Measurements from ENCODE around the gene RIT2.

The RIT2 gene

DNA sequence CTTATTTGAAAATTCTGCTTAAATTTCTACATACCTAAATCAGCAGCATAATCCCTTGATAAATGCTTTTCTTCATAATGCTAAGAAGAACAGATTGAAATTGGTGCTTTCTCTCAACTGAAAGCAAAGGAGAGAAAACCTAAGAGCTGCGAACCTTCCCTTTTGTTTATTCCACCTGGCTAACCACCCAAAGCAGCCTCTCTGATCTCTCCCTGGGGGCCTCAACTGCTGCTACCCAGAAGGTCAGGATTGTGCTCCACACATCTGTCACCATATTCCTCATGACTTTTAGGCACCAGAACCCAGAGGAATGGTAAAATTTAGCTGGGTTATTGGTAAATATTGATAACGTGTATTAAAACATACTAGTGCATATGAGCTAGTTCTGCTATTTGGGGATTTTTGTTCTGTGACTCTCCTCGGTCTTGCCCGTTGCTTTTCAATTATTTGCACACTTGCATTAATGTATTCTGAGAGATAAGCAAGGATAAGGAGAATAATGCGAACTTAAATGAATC, 334.1 kb downstream of the RIT2 start:
- TF ChIP-seq ZNF274 (IDR thresholded peaks at IDR 0.05; ENCODE audit: low read depth, low read length): no peak

DNA sequence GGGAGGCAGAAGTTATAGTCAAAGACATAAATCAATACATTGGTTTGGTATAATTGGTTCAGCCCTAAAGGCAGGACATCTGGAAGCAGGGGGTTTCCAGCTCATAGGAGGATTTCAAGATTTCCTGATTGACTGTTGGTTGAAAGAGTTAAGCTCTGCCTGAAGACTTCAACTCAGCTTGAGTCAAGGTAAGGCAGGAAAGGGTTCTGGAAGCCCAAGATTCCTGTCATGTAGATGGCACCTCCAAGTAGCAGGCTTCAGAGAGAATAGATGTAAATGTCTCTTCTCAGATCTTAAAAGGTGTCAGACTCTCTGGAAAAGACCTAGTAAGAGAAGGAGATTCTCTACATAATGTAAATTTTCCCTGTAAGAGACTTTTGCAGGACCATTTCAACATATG, 335.3 kb downstream of the RIT2 start:
- no peak for TF ChIP-seq ZNF274 (IDR thresholded peaks at IDR 0.05; ENCODE audit: low read depth, low read length)
- no peak overlapping the region for H3K4me3 ChIP-seq (ENCODE audit: low read length)

More for the DNA sequence above, 334.1 kb downstream of the RIT2 start:
- no peak overlapping the region for H3K4me3 ChIP-seq (ENCODE audit: low read length)

DNA sequence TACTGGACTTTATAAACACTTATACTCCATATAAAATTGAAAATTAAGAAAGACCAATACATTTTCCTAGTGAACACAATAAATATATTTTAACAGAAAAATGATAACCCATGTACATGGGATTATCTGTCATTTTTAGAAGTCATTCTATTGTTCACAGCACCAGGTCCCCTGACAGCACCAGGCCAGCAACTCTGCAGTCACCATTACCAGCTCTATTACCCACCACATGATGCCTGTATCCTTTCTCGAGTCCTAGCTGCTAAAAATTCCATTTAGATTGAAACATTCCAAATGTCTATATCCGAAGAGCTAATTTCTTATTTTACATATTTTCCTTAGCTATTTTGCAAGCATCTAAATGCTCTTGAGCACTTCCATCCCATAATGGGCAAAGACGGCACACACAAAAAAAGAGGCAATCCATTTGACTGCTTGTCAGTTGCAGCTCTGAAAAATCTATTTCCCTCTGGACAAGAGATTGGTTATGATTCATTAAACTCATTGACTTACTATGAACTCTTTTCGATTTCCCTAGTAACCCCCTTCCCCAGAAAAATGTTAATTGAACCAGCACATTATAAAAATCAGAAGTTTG, 336.9 kb downstream of the RIT2 start:
- H3K4me3 ChIP-seq (ENCODE audit: low read length): no peak overlapping the region
- no peak for TF ChIP-seq ZNF274 (IDR thresholded peaks at IDR 0.05; ENCODE audit: low read depth, low read length)

DNA sequence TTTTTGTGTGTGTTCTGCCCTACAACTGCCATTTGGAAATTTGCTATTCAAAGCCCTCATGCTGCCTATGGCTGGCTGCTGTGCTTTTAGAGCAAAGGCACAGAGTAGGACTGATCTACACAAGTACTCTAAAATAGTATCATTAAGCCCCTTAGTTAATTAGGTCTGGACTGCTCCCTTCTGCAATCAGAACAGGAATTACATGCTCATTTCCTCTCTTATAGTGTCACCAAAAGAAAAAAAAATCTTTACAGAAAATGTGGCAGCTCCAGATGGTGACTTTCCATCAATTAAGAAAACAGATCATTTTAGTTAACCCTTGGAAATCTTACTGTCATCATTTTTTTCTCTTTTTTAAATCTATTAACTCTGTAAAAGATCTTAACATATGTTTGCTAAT, 337.5 kb downstream of the RIT2 start:
- H3K4me3 ChIP-seq (ENCODE audit: low read length): no peak overlapping the region

DNA sequence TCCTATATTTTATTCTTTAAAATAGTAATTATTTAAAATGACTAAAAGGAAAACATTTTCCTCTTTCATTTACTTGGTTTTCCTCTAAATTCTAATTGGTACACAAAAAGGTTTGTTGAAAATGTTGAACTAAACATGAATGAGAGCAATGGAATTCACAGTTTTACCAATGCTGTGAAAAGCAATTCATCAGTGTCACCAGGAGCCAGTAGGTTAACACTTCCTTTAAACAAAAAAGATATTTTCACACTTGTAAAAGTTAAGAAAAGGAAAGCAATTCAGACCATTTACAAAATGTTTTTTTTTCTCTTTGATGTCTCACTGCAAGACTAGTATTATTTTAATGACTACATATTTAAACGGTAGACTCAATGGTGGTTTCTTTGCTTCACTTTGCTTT, 341.6 kb downstream of the RIT2 start:
- no peak overlapping the region for H3K4me3 ChIP-seq (ENCODE audit: low read length)
- no peak for TF ChIP-seq ZNF274 (IDR thresholded peaks at IDR 0.05; ENCODE audit: low read depth, low read length)

More for the DNA sequence above, 337.5 kb downstream of the RIT2 start:
- no peak for TF ChIP-seq ZNF274 (IDR thresholded peaks at IDR 0.05; ENCODE audit: low read depth, low read length)

DNA sequence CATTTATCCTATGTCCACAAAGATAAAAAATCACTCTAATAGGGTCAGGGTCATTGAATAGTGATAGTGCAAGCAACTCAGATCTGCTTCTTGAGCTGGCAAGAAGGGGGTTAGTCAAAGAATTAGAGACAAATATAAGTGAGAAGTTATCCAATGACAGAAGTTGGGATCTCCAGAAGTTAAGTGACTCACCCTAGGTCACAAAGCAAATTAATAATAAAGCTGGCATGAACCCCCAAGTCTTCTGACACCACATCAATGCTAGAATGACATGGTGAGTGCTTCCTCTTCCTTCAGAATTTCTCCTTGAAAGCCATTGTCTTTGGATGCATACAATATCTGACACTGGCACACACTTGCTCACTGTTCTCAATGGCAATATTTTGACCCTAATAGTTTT, 343.5 kb downstream of the RIT2 start:
- no peak for TF ChIP-seq ZNF274 (IDR thresholded peaks at IDR 0.05; ENCODE audit: low read depth, low read length)
- H3K4me3 ChIP-seq (ENCODE audit: low read length): no peak overlapping the region

DNA sequence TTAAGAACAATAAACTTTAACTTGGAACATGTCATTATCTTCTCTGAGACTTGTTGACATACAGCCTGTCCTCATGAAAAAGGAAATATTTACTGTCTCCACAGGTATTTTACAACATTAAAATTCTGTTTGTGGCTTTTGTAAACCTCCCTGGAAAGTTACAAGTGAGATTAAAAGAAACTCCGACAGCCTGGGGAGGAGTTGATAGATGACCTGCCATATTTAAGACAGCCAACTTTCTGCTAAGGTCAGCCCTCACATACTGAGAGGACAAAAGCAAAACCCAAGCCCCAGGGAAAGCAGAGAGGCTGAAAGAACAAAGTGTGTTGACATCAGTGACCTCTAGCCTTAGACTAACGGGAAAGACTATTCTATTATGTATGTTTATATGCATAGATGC, 350.2 kb downstream of the RIT2 start:
- no peak for TF ChIP-seq ZNF274 (IDR thresholded peaks at IDR 0.05; ENCODE audit: low read depth, low read length)
- H3K4me3 ChIP-seq (ENCODE audit: low read length): no peak overlapping the region

DNA sequence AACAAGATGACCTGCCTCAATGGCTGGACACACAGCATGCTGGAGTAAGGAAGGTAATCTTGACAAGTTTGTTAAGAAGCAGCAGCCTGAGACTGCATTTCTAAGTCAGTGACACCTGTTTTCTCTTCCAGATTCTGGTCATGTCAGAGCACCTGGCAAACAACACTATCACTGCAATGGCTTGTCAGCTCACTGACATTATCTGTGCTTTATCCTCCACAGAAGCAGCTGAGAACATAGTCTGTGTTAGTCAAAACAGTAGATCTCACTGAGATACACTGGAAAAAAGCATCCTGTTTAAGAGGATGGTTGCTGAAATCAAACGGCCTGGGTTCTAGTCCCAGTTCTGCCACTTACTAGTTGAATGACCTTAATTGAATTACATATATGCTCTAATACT, 355.2 kb downstream of the RIT2 start:
- TF ChIP-seq ZNF274 (IDR thresholded peaks at IDR 0.05; ENCODE audit: low read depth, low read length): no peak
- H3K4me3 ChIP-seq (ENCODE audit: low read length): no peak overlapping the region

DNA sequence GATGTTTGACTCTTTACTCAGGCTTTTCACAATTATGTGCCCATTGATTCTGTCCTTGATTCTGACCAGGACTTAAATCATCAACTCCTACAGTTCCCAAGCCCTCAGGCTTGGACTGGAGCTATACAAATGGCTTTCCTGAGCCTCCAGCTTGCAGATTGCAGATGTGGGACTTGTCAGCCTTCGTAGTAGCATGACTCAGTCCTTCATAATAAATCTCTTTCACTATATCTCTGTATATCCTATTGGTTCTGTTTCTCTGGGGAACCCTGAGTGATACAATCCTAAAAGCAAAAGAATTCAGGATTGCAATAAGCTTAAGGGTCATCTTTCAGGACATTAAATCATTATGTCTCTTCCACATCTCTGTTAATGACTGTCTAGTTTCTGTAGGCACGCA, 356.6 kb downstream of the RIT2 start:
- no peak overlapping the region for H3K4me3 ChIP-seq (ENCODE audit: low read length)
- TF ChIP-seq ZNF274 (IDR thresholded peaks at IDR 0.05; ENCODE audit: low read depth, low read length): no peak

DNA sequence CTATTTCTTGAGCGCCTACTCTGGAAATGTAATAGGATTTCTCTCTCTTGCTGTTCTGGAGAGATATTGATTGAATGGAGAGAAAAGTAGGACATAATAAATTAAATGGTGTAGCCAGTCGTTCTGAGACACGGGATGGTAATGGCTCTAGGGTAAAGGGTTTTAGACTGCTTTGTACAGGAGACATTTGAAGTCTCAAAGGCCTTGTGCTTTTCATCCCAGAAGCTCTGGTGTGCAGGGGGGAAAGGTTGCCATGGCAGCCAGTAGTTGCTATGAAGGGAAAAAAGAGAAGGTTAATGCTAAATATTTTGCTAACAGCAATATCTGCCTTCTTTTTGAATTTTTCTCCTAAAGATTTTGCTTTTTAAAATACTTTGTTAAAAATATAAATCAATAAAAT, 359.3 kb downstream of the RIT2 start:
- TF ChIP-seq ZNF274 (IDR thresholded peaks at IDR 0.05; ENCODE audit: low read depth, low read length): no peak
- H3K4me3 ChIP-seq (ENCODE audit: low read length): no peak overlapping the region

DNA sequence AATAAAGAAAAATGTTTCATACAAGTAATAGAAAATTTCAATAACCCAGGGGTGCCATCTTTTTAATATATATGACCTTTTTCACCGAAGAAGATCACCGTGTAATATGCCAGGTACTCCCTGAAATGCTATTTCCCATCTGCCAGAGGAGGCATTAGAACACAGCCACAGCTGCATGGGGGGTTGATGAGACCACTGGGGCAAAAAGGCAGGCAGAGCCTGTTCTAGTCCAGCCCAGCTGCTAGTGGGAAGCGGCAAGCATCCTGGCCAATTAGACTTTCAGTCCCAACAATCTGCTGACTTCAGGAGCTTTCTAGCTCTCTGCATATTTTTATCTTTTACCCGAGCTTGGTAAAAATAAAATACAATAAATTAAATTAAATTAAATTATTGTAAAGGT, 362.6 kb downstream of the RIT2 start:
- no peak for TF ChIP-seq ZNF274 (IDR thresholded peaks at IDR 0.05; ENCODE audit: low read depth, low read length)
- no peak overlapping the region for H3K4me3 ChIP-seq (ENCODE audit: low read length)

DNA sequence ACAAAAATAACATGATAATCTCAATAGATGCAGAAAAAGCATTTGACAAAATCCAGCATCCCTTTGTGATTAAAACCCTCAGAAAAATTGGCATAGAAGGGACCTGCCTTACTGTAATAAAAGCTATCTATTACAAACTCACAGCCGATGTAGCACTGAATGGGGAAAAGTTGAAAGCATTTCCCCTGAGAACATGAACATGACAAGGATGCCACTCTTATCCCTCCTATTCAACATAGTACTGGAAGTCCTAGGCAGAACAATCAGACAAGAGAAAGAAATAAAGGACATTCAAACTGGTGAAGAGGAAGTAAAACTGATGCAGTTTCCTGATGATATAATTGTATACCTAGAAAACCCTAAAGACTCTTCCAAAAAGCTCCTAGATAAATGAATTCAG, 368.7 kb downstream of the RIT2 start:
- TF ChIP-seq ZNF274 (IDR thresholded peaks at IDR 0.05; ENCODE audit: low read depth, low read length): no peak
- no peak overlapping the region for H3K4me3 ChIP-seq (ENCODE audit: low read length)

DNA sequence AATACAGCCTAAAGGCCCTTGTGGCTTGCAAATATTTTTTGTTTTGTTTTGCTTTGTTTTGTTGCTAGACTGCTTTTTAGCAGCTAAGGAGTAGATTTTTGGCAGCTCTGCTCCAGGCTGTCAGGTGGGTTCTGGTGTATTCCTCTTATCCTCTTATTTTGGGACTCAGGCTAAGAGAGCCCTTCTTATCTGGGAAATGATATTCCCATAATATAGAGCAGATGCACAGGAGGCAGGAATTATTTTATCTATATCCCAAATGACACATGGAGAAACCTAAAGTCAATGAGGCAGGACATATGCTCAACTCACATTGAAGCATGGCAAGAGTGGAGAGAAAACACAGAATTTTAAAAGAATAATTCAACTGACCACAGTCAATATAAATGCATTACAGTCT, 369.6 kb downstream of the RIT2 start:
- TF ChIP-seq ZNF274 (IDR thresholded peaks at IDR 0.05; ENCODE audit: low read depth, low read length): no peak
- H3K4me3 ChIP-seq (ENCODE audit: low read length): no peak overlapping the region

DNA sequence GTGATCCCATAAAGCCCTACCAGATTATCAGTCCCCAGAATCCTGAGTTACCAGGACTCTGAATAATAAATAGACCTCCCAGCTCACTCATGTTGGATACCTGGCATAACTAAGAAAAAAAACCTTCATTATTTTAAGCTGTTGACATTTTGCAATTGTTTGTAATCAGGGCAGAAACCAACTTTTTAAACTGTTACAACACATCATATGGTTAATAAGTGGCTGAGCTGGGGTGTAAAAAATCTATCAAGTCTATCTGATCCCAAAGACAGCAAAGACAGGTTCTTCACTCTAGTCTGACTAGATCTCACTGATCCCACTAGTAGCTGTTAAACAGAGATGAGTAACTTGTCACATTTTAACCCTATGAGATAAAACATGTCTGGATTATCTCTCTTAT, 370.3 kb downstream of the RIT2 start:
- no peak overlapping the region for H3K4me3 ChIP-seq (ENCODE audit: low read length)
- TF ChIP-seq ZNF274 (IDR thresholded peaks at IDR 0.05; ENCODE audit: low read depth, low read length): no peak

DNA sequence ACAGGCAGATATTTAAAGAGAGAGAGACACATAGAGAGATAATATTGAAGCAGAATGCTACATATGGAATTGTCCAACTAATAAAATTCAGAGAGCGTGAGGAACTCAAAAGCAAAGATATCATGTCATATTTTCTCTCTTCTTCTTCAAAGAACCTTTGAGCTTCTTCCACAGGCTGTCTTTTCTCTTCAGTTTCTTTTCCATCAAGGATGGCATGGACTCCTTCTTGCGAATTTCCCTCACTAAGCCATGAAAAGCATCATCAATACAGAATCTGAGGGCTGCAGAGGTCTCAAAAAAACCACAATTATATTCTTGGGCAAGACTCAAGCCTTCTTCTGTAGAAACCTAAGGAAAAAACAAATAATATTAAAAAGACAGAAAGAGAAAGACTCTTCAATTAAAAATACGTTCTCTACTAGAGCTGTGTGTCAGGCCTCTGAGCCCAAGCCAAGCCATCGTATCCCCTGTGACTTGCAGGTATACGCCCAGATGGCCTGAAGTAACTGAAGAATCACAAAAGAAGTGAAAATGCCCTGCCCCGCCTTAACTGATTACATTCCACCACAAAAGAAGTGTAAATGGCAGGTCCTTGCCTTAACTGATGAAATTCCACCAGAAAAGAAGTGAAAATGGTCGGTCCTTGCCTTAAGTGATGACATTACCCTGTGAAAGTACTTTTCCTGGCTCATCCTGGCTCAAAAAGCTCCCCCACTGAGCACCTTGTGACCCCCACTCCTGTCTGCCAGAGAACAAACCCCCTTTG, 371.9 kb downstream of the RIT2 start:
- no peak overlapping the region for H3K4me3 ChIP-seq (ENCODE audit: low read length)
- TF ChIP-seq ZNF274 (IDR thresholded peaks at IDR 0.05; ENCODE audit: low read depth, low read length): no peak
